Loucy (cell line): Measurements from ENCODE around the gene ADGRB3.

Experiments used
- EZH2phosphoT487 ChIP-seq: fragments of 200-600 bp; IDR thresholded peaks from 2 replicates; pipeline ENCODE4 v1.6.1; 2018; ENCODE audit warnings: antibody characterized with exemption, mild to moderate bottlenecking, moderate library complexity, borderline replicate concordance
- TF ChIP-seq, protein P1 (sequence below): fragments of 200-600 bp; sonication (generic); conservative IDR thresholded peaks from 2 replicates; pipeline ENCODE4 v1.5.1; 2014; ENCODE audit warnings: mild to moderate bottlenecking, antibody characterized with exemption, low read length

DNA sequence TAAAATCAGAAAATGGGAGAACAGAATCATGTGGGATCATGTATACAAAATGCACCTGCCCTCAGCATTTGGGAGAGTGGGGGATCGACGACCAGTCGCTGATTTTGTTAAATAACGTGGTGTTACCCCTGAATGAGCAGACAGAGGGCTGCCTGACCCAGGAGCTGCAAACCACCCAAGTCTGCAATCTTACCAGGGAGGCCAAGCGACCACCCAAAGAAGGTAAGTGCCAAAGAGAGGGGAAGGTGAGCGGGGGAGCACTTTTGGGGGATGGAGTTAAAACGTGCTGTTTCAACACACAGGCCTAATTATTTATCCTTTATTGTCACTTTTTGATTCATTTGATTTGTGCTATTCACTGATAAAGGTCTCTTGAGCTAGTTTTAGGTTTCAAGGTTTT is 4.1 kb downstream of the ADGRB3 start:
- TF ChIP-seq, protein P1, sequence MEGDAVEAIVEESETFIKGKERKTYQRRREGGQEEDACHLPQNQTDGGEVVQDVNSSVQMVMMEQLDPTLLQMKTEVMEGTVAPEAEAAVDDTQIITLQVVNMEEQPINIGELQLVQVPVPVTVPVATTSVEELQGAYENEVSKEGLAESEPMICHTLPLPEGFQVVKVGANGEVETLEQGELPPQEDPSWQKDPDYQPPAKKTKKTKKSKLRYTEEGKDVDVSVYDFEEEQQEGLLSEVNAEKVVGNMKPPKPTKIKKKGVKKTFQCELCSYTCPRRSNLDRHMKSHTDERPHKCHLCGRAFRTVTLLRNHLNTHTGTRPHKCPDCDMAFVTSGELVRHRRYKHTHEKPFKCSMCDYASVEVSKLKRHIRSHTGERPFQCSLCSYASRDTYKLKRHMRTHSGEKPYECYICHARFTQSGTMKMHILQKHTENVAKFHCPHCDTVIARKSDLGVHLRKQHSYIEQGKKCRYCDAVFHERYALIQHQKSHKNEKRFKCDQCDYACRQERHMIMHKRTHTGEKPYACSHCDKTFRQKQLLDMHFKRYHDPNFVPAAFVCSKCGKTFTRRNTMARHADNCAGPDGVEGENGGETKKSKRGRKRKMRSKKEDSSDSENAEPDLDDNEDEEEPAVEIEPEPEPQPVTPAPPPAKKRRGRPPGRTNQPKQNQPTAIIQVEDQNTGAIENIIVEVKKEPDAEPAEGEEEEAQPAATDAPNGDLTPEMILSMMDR: no peak
- no peak for TF ChIP-seq EZH2phosphoT487
